Superior temporal gyrus (tissue), 1 donor: ENCODE data around the gene MAPK9.
"Not testable (repeated sequence)": the region's sequence is repeated elsewhere in the genome, so short reads cannot be mapped to it uniquely, and the experiment has no call there.

Experiments
- DNase-seq: peaks from one replicate; pipeline ENCODE4 v3.0.0-alpha.2; 2016; ENCODE audit errors: extremely low spot score

Gene MAPK9

GRCh38 chr5:180235077-180235476 lies 56.8 kb downstream of the MAPK9 start:
- DNase-seq = no peak

DNA sequence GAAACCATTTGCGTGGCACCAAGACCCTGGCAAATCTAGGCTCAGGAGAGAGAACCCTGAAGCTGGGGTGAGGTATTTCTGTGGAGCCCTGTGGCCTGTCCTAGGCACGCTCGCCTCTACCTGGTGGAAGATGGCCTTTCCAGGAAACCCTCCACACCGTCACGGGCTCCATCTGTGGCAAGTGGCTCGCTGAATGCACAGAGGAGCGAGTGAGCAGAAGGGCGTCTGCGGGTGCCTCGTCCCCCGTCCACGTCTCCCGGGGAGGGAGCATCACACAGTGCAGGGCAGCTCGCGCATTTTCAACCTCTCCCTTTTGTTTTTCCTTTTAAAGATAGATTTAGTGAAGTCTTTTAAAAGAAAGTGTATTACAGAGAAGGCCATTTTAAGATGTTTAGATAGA lies 57.6 kb downstream of the MAPK9 start:
- no peak for DNase-seq

- no peak for DNase-seq
Observed at GRCh38 chr5:180233729-180234128, 58.2 kb downstream of the MAPK9 start.

DNA sequence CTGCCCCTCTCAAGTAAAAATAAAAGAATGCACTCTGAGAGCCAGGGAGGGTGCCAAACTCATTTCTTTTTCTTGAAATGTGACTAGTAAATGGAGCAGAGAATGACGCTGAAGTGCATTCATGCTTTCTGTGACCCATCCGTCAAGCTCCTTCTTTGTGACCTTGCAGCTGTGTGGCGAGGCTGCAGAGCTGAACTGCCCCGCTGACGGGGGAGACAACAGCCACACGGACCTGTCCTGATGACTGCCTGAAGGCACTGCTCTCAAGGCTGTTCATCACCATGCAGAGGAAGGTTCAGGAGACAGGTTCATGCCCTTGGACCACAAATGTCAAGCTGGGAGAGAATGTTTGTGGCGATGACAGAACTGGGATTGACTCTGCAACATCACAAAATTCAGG lies 61.9 kb downstream of the MAPK9 start:
- DNase-seq = no peak

- no peak for DNase-seq
Observed at GRCh38 chr5:180222056-180222455, 69.8 kb downstream of the MAPK9 start.

GRCh38 chr5:180217797-180218196 lies 74.1 kb downstream of the MAPK9 start:
- no peak for DNase-seq

GRCh38 chr5:180216646-180217171 lies 75.2 kb downstream of the MAPK9 start:
- DNase-seq = no peak

DNA sequence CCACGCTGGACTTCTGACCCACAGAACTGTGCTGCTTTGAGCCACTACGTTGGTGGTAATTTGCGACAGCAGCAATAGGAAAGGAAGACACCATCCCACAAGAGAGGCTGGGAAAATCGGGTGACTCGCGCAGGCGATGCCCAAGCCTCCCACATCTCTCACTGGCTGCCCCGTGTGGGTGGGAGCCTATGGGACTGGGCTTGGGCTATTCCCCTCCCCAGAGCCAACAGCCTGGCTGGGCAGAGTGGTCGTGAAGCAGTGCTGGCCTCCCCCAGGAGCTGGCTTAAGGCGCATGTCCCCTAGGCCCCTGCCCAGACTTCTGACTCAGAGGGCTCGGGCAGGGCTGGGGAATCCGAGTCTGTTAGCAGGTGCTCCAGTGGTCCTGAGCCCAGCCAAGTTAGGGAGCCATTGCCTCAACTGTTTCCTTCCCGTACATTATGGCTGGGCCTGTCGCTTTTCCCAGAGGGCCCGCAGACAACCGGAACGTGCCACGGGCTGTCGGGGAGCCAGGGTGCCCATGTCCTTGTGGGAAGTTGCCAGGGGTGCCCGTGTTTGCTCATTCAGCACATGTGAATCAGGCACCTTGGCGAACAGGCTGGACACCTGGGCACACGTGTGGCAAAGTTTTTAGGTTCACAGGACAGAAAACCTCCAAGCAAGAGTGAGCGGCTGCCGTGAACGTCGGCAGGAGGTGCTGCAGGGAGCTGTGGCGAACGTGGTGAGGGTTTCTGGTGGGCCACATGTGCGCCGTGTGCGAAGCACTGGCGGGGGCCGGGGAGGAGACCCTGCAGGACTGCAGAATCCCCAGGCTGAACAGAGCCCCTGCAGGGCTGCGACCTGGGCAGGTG lies 75.9 kb downstream of the MAPK9 start:
- no peak for DNase-seq

- no peak for DNase-seq
Observed at GRCh38 chr5:180214870-180215770, 76.8 kb downstream of the MAPK9 start.

GRCh38 chr5:180213657-180214207 lies 78.2 kb downstream of the MAPK9 start:
- DNase-seq = no peak

DNA sequence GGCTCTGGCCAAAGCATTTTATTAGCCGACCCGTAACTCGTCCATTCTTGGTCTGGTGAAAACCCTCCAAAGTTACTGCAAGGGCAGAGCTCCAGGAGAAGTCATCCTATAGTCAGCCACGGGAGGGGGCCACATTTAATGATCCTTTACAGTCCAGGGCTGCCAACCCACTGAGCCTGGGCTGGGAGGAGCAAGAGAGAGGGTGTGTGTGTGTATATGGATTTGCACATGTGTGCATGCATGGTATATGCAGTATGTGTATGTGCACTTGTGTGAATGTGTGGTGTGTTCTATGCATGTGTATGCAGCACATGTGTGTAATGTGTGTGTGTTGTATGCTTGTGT lies 78.7 kb downstream of the MAPK9 start:
- no peak for DNase-seq

DNA sequence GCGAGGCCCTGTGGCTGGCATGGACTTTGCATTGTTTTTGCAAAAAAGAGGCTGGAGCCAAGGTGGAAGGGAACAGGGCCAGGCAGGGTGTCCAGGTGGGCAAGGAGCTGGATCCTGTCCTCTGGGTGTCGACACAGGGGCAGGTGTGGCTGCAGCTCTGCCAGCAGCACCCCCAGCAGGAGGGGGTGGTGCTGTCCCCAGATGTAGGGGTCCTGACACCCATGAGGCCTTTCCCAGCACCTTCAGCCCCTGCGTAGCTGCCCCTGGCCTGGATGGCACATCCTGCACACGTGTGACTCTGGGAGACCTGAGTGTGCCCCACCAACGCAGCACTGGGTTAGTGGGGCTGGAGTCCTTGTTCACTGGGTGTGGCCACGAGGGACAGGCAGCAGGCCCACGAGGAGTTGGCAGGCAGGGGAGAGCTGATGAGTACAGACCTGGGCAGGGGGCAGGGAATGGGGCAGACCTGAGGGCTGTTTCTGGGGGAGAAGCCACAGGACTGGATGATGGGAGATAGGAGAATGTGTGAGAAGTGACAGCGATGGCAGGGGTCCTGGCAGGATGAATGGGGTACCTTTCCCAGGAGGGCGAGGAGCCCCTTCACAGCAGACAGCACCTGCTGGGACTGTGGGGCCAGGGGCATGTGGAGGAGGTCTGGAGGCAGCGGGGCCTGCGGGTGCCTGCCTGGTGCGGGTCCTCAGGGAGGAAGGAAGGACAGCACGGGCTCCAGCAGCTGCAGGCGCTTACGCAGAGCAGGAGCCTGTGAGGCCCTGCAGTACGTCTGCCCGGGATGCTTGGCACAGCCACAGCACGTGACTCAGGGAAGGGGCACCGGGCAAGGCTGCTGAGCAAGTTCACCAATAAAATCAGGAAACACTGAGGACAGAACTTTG lies 79.3 kb downstream of the MAPK9 start:
- no peak for DNase-seq

GRCh38 chr5:180211761-180212035 lies 80.2 kb downstream of the MAPK9 start:
- no peak for DNase-seq

GRCh38 chr5:180210961-180211760 lies 80.7 kb downstream of the MAPK9 start:
- no peak for DNase-seq

DNA sequence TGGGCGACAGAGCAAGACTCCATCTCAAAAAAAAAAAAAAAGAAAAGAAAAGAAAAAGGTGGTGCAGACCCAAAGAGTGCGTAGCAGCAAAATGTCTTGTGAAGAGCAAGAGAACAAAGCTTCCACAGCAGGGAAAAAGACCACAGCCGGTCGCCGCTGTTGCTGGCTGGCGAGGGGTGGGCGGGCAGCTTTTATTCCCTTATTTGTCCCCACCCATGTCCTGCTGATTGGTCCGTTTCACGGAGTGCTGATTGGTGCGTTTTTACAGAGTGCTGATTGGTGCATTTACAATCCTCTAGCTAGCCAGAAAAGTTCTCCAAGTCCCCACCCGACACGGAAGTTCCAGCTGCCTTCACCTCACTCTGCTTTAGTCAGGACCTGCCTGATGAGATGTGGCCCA lies 81.8 kb downstream of the MAPK9 start:
- DNase-seq = not testable (repeated sequence)

GRCh38 chr5:180209137-180209581 lies 82.7 kb downstream of the MAPK9 start, which contains the start of gene RASGEF1C:
TSS of gene RASGEF1C (minus strand) at chr5:180209211. CDS start at chr5:180138052, 71,159 bp downstream.
- peak; percentile 75 for DNase-seq

GRCh38 chr5:180208435-180209081 lies 83.3 kb downstream of the MAPK9 start:
- DNase-seq = no peak

- DNase-seq = no peak
Observed at GRCh38 chr5:180208038-180208434, 83.8 kb downstream of the MAPK9 start.

DNA sequence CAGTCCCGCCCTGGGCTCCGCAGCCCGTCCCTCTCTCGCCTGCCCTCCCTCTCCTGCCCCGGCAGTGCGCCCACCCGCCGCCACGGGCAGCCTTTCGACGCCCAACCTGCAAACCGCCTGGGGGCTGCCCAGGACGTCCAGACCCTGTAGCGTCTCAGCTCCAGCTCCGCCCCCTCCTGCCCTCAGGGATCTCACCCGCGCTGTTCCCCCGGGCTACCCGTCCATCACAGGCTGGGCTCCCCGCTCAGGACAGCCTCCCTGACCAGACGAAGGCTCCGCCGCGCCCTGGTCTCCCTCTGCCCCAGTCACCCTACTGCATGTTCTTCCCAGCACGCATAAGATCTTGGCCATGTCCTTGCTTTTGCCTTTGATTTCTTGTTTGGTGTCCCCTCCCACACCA lies 84.3 kb downstream of the MAPK9 start:
- no peak for DNase-seq

- DNase-seq = no peak
Observed at GRCh38 chr5:180206993-180207392, 84.9 kb downstream of the MAPK9 start.
